GM12878 (cell line): ENCODE measurements around the gene MAB21L1.

ENCODE experiments used
- EZH2 ChIP-seq: IDR thresholded peaks from 2 replicates; pipeline ENCODE4 v1.6.1; 2012; ENCODE audit warnings: low read depth, mild to moderate bottlenecking, control low read depth, inconsistent platforms, low read length, borderline replicate concordance; ENCODE audit not compliant: control insufficient read depth
- HDAC6 ChIP-seq: fragments of 200-600 bp; sonication (generic); IDR thresholded peaks from one replicate; pipeline ENCODE4 v1.8.0; 2017; ENCODE audit warnings: antibody characterized with exemption; ENCODE audit not compliant: unreplicated experiment
- KDM1A ChIP-seq: fragments of 200-600 bp; sonication (generic); IDR thresholded peaks from 2 replicates; pipeline ENCODE4 v1.6.1; 2016; ENCODE audit warnings: borderline replicate concordance
- NBN ChIP-seq: fragments of 450-650 bp; IDR thresholded peaks from 2 replicates; pipeline ENCODE4 v1.6.1; 2016
- POLR2A ChIP-seq: IDR thresholded peaks from 2 replicates; pipeline ENCODE4 v1.6.1; 2011; ENCODE audit warnings: low read depth, mild to moderate bottlenecking, low read length
- POLR2AphosphoS2 ChIP-seq: IDR thresholded peaks from 2 replicates; pipeline ENCODE4 v1.6.1; 2011; ENCODE audit warnings: low read depth, mild to moderate bottlenecking, low read length, improper control_type of control experiment, moderate library complexity
- TCF12 ChIP-seq: IDR thresholded peaks from 2 replicates; pipeline ENCODE4 v1.6.1; 2011; ENCODE audit warnings: low read depth, mild to moderate bottlenecking, low read length
- TF ChIP-seq, protein P1 (sequence below), 3 experiments: IDR thresholded peaks in 2 of 3; conservative IDR thresholded peaks in 1 of 3; 2 replicates each; pipeline ENCODE4 v1.5.1; 2011; ENCODE audit warnings: low read depth in 3 of 3, low read length in 3 of 3, mild to moderate bottlenecking in 3 of 3, control low read depth in 2 of 3, moderate library complexity in 2 of 3, inconsistent platforms in 1 of 3, mixed read lengths in 1 of 3; ENCODE audit not compliant: control insufficient read depth in 2 of 3, insufficient read depth in 1 of 3; ENCODE audit errors: extremely low read depth in 1 of 3
- TF ChIP-seq, protein P2 (sequence below): IDR thresholded peaks from 2 replicates; pipeline ENCODE4 v1.6.1; 2012; ENCODE audit warnings: low read depth, low read length, improper control_type of control experiment
- TF ChIP-seq, protein P3 (sequence below): IDR thresholded peaks from 2 replicates; pipeline ENCODE4 v1.6.1; 2011; ENCODE audit warnings: low read depth, mild to moderate bottlenecking, low read length, moderate library complexity, borderline replicate concordance; ENCODE audit errors: extremely low read depth

DNA sequence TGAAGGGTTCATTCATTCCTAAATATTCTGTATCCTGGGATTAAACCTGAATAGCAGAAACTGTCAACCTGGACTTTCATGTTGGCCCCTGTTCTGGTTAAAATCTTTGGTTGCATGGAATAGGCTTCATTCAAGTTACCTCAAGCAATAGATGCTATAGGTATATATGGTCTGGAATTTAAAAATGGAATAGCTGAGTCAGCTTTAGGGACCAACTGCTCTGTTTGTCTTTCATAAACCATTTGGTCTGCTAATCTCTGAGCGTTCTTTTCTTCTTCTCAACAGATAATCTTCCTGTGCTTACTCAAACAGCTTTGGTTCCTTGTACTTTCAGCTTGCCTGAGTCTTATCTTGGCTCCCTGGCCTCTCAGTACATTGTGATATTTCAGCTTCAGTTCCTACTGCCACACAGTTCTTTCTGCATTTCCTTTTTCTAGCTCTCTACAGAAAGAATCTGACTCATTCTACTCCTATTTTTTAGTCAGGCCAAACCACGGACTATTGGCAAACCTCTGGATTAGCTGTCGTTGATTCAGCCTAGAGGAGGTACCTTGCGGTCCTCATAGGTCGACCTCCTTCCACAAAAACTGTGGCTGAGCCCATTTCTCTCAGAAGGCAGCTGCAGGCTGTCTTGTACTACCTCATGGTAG is 35.9 kb upstream of the MAB21L1 start:
- TF ChIP-seq TCF12 (no peak), HDAC6 (no peak), NBN (no peak), KDM1A (no peak), EZH2 (no peak), POLR2A (no peak), POLR2AphosphoS2 (no peak)
- TF ChIP-seq, protein P1, sequence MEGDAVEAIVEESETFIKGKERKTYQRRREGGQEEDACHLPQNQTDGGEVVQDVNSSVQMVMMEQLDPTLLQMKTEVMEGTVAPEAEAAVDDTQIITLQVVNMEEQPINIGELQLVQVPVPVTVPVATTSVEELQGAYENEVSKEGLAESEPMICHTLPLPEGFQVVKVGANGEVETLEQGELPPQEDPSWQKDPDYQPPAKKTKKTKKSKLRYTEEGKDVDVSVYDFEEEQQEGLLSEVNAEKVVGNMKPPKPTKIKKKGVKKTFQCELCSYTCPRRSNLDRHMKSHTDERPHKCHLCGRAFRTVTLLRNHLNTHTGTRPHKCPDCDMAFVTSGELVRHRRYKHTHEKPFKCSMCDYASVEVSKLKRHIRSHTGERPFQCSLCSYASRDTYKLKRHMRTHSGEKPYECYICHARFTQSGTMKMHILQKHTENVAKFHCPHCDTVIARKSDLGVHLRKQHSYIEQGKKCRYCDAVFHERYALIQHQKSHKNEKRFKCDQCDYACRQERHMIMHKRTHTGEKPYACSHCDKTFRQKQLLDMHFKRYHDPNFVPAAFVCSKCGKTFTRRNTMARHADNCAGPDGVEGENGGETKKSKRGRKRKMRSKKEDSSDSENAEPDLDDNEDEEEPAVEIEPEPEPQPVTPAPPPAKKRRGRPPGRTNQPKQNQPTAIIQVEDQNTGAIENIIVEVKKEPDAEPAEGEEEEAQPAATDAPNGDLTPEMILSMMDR (IDR thresholded peaks at IDR 0.05 in 2 of 3, conservative IDR thresholded peaks at IDR 0.05 in 1 of 3; ENCODE audit: control insufficient read depth in 2 of 3, extremely low read depth in 1 of 3, insufficient read depth in 1 of 3, low read depth in 3 of 3, low read length in 3 of 3): no peak
- TF ChIP-seq, protein P2, sequence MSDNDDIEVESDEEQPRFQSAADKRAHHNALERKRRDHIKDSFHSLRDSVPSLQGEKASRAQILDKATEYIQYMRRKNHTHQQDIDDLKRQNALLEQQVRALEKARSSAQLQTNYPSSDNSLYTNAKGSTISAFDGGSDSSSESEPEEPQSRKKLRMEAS: no peak
- TF ChIP-seq, protein P3, sequence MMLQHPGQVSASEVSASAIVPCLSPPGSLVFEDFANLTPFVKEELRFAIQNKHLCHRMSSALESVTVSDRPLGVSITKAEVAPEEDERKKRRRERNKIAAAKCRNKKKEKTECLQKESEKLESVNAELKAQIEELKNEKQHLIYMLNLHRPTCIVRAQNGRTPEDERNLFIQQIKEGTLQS: no peak
